Endothelial cell of umbilical vein (primary cell): ENCODE data around the gene ZKSCAN1.

Experiments
- EZH2 ChIP-seq: IDR thresholded peaks from 2 replicates; pipeline ENCODE4 v1.6.1; 2012; ENCODE audit warnings: borderline replicate concordance, low read depth, mild to moderate bottlenecking, moderate library complexity, low read length, inconsistent platforms; ENCODE audit not compliant: severe bottlenecking
- POLR2A ChIP-seq: IDR thresholded peaks from 2 replicates; pipeline ENCODE4 v1.6.1; 2012; ENCODE audit warnings: low read depth, mild to moderate bottlenecking, control low read depth, low read length
- TF ChIP-seq, protein P1 (sequence below), 2 donors: IDR thresholded peaks; 1 replicate in 1 of 2; 2 replicates in 1 of 2; pipeline ENCODE4 v1.5.1; 2011; ENCODE audit warnings: low read length in 2 of 2, mild to moderate bottlenecking in 2 of 2, moderate library complexity in 2 of 2, control low read depth in 1 of 2, inconsistent platforms in 1 of 2, low read depth in 1 of 2; ENCODE audit not compliant: insufficient read depth in 1 of 2; ENCODE audit errors: extremely low read depth in 1 of 2

DNA sequence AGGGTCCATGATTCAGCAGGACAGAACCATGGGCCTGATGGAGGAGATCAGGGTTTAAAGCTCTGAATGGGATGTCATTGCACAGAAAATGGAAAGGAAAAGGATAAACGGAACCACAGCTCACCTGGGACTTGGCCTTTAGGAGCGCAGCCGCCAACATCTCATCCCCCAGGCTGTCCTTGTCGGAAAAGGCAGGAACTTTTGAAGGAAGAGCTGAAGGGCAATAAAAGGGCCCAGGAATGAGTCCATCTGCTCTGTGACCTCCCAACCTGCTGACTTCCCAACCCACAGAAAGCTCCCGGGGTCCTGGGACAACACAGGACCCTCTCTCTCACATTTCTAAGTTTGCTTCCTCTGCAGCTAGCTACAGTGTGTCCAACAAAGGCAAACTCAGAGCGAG lies 60.0 kb downstream of the ZKSCAN1 start:
- TF ChIP-seq, protein P1, sequence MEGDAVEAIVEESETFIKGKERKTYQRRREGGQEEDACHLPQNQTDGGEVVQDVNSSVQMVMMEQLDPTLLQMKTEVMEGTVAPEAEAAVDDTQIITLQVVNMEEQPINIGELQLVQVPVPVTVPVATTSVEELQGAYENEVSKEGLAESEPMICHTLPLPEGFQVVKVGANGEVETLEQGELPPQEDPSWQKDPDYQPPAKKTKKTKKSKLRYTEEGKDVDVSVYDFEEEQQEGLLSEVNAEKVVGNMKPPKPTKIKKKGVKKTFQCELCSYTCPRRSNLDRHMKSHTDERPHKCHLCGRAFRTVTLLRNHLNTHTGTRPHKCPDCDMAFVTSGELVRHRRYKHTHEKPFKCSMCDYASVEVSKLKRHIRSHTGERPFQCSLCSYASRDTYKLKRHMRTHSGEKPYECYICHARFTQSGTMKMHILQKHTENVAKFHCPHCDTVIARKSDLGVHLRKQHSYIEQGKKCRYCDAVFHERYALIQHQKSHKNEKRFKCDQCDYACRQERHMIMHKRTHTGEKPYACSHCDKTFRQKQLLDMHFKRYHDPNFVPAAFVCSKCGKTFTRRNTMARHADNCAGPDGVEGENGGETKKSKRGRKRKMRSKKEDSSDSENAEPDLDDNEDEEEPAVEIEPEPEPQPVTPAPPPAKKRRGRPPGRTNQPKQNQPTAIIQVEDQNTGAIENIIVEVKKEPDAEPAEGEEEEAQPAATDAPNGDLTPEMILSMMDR (IDR thresholded peaks at IDR 0.05; ENCODE audit: extremely low read depth in 1 of 2, insufficient read depth in 1 of 2, low read depth in 1 of 2, low read length in 2 of 2), result no peak
- TF ChIP-seq POLR2A, result no peak
- TF ChIP-seq EZH2, result no peak
